ENCODE data around the gene HPS5.

HPS5 gene

GRCh38 chr11:18313965-18314763, 7.8 kb downstream of the HPS5 start:
- Histone ChIP-seq H3K27me3 (ENCODE audit: insufficient read depth, low read depth) (no peaks in the 10 kb centered on the region), H3K9ac (no peak overlapping the region), H3K4me2 (no peak overlapping the region), H3K27ac (no peak overlapping the region), H2AFZ (ENCODE audit: low read depth) (no peak overlapping the region), H3K4me3 (IDR thresholded peaks at IDR 0.05; ENCODE audit: insufficient read depth, low read depth, low read length) (no peak overlapping the region), H3K4me1 (ENCODE audit: low read depth, poor library complexity, severe bottlenecking) (no peaks in the 10 kb centered on the region), H4K20me1 (ENCODE audit: insufficient read depth) (no peaks in the 10 kb centered on the region), H3K79me2 (ENCODE audit: insufficient read depth, low read depth) (peaks cover 14% of the 10 kb centered on the region; the same call in 1 of the 2 replicates), H3K36me3 (ENCODE audit: insufficient read depth) (no peaks in the 10 kb centered on the region)
- TF ChIP-seq, protein P1, sequence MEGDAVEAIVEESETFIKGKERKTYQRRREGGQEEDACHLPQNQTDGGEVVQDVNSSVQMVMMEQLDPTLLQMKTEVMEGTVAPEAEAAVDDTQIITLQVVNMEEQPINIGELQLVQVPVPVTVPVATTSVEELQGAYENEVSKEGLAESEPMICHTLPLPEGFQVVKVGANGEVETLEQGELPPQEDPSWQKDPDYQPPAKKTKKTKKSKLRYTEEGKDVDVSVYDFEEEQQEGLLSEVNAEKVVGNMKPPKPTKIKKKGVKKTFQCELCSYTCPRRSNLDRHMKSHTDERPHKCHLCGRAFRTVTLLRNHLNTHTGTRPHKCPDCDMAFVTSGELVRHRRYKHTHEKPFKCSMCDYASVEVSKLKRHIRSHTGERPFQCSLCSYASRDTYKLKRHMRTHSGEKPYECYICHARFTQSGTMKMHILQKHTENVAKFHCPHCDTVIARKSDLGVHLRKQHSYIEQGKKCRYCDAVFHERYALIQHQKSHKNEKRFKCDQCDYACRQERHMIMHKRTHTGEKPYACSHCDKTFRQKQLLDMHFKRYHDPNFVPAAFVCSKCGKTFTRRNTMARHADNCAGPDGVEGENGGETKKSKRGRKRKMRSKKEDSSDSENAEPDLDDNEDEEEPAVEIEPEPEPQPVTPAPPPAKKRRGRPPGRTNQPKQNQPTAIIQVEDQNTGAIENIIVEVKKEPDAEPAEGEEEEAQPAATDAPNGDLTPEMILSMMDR (conservative IDR thresholded peaks at IDR 0.05; ENCODE audit: low read depth, low read length) = no peak

- H3K27ac ChIP-seq = no peak overlapping the region
- no peak overlapping the region for H3K4me3 ChIP-seq (IDR thresholded peaks at IDR 0.05; ENCODE audit: insufficient read depth, low read depth, low read length)
- H3K36me3 ChIP-seq (ENCODE audit: insufficient read depth) = no peaks in the 10 kb centered on the region
- TF ChIP-seq, protein P1 (conservative IDR thresholded peaks at IDR 0.05; ENCODE audit: low read depth, low read length) = no peak
- no peak overlapping the region for H2AFZ ChIP-seq (ENCODE audit: low read depth)
- H4K20me1 ChIP-seq (ENCODE audit: insufficient read depth) = no peaks in the 10 kb centered on the region
- H3K4me1 ChIP-seq (ENCODE audit: low read depth, poor library complexity, severe bottlenecking) = no peaks in the 10 kb centered on the region
- no peak overlapping the region for H3K9ac ChIP-seq
- H3K79me2 ChIP-seq (ENCODE audit: insufficient read depth, low read depth) = 0 out of 2 replicates have a peak, but pooled peaks cover 6% of the 10 kb centered on the region
- H3K4me2 ChIP-seq = no peak overlapping the region
- no peaks in the 10 kb centered on the region for H3K27me3 ChIP-seq (ENCODE audit: insufficient read depth, low read depth)
These were observed 9.1 kb downstream of the HPS5 start for GRCh38 chr11:18312663-18313420.

DNA sequence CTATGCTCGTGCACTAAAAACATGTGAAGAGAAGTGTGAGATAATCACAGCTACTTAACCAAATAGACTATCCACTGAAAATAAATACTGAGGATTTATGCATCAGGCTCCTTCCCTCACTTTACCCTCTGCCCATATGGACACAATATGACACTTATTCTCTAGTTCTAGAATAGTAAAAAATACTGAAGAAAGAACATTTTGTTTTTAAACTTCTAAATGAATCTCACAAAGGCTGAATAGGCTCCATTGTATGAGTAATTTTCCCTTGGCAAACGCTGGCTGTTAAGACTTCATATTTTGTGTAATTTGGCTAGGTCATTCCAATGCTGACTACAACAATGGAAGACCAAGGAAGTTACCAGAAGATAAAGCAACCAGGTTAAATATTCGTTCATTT, 9.9 kb downstream of the HPS5 start:
- no peak overlapping the region for H3K4me3 ChIP-seq (IDR thresholded peaks at IDR 0.05; ENCODE audit: insufficient read depth, low read depth, low read length)
- H4K20me1 ChIP-seq (ENCODE audit: insufficient read depth) = no peaks in the 10 kb centered on the region
- no peak overlapping the region for H2AFZ ChIP-seq (ENCODE audit: low read depth)
- no peaks in the 10 kb centered on the region for H3K4me1 ChIP-seq (ENCODE audit: low read depth, poor library complexity, severe bottlenecking)
- TF ChIP-seq, protein P1 (conservative IDR thresholded peaks at IDR 0.05; ENCODE audit: low read depth, low read length) = no peak
- H3K36me3 ChIP-seq (ENCODE audit: insufficient read depth) = no peaks in the 10 kb centered on the region
- H3K9ac ChIP-seq = no peak overlapping the region
- no peak overlapping the region for H3K4me2 ChIP-seq
- H3K27ac ChIP-seq = no peak overlapping the region
- H3K79me2 ChIP-seq (ENCODE audit: insufficient read depth, low read depth) = 0 out of 2 replicates have a peak, but pooled peaks cover 6% of the 10 kb centered on the region
- H3K27me3 ChIP-seq (ENCODE audit: insufficient read depth, low read depth) = no peaks in the 10 kb centered on the region

GRCh38 chr11:18310800-18311340, 11.1 kb downstream of the HPS5 start:
- no peaks in the 10 kb centered on the region for H3K79me2 ChIP-seq (ENCODE audit: insufficient read depth, low read depth)
- no peak overlapping the region for H3K9ac ChIP-seq
- H2AFZ ChIP-seq (ENCODE audit: low read depth) = no peak overlapping the region
- TF ChIP-seq, protein P1 (conservative IDR thresholded peaks at IDR 0.05; ENCODE audit: low read depth, low read length) = no peak
- H3K4me3 ChIP-seq (IDR thresholded peaks at IDR 0.05; ENCODE audit: insufficient read depth, low read depth, low read length) = no peak overlapping the region
- H3K4me1 ChIP-seq (ENCODE audit: low read depth, poor library complexity, severe bottlenecking) = no peaks in the 10 kb centered on the region
- H3K36me3 ChIP-seq (ENCODE audit: insufficient read depth) = no peaks in the 10 kb centered on the region
- H3K27ac ChIP-seq = no peak overlapping the region
- H3K4me2 ChIP-seq = no peak overlapping the region
- no peaks in the 10 kb centered on the region for H3K27me3 ChIP-seq (ENCODE audit: insufficient read depth, low read depth)
- no peaks in the 10 kb centered on the region for H4K20me1 ChIP-seq (ENCODE audit: insufficient read depth)

Data from KMS-11 (cell line).